GM06990 (cell line): Measurements from ENCODE around the gene SATB2.
A peak's percentile ranks its signal among the peaks of the same experiment; 100 is the strongest.

Experiments
- DNase-seq: peaks from one replicate; pipeline ENCODE4 v3.0.0-alpha.2; 2011; ENCODE audit not compliant: insufficient read length; ENCODE audit errors: extremely low read depth
- H3K27me3 ChIP-seq: replicated peaks from 2 replicates; pipeline ENCODE4 v1.6.0; 2011; ENCODE audit warnings: low read length; ENCODE audit not compliant: control insufficient read depth, insufficient read depth
- H3K36me3 ChIP-seq: 2 replicates; pipeline ENCODE4 v1.5.1; 2011; ENCODE audit warnings: low read length; ENCODE audit not compliant: control insufficient read depth, insufficient read depth
- H3K4me3 ChIP-seq: replicated peaks from 2 replicates; pipeline ENCODE4 v1.5.1; 2011; ENCODE audit warnings: low read depth, mild to moderate bottlenecking, control low read depth, low read length
- CTCF ChIP-seq: IDR thresholded peaks from 2 replicates; pipeline ENCODE4 v1.5.1; 2011; ENCODE audit warnings: low read length, control low read depth, mild to moderate bottlenecking, inconsistent platforms; ENCODE audit not compliant: insufficient read depth, poor library complexity, severe bottlenecking

The SATB2 gene

GRCh38 chr2:199414001-199414400 is 43.7 kb downstream of the SATB2 start:
- Histone ChIP-seq H3K27me3 (no peaks in the 10 kb centered on the region), H3K36me3 (no peaks in the 10 kb centered on the region), H3K4me3 (no peak overlapping the region)
- no peak for TF ChIP-seq CTCF
- no peak for DNase-seq

- Histone ChIP-seq H3K36me3 (no peaks in the 10 kb centered on the region), H3K27me3 (no peaks in the 10 kb centered on the region), H3K4me3 (no peak overlapping the region)
- DNase-seq, result no peak
- TF ChIP-seq CTCF, result no peak
These were observed 47.8 kb downstream of the SATB2 start for GRCh38 chr2:199409759-199410529.

- Histone ChIP-seq H3K36me3 (no peaks in the 10 kb centered on the region), H3K27me3 (no peaks in the 10 kb centered on the region), H3K4me3 (no peak overlapping the region)
- no peak for TF ChIP-seq CTCF
- DNase-seq, result no peak
These were observed 50.3 kb downstream of the SATB2 start for GRCh38 chr2:199407421-199407820.

- Histone ChIP-seq H3K27me3 (no peaks in the 10 kb centered on the region), H3K36me3 (no peaks in the 10 kb centered on the region), H3K4me3 (no peak overlapping the region)
- DNase-seq, result no peak
- TF ChIP-seq CTCF, result peak; percentile 24
These were observed 52.5 kb downstream of the SATB2 start for GRCh38 chr2:199405241-199405640.

GRCh38 chr2:199404841-199405240 is 52.9 kb downstream of the SATB2 start:
- DNase-seq, result no peak
- H3K27me3 ChIP-seq, result no peaks in the 10 kb centered on the region
- H3K36me3 ChIP-seq, result no peaks in the 10 kb centered on the region
- no peak for TF ChIP-seq CTCF
- no peak overlapping the region for H3K4me3 ChIP-seq
